SU-DHL-6 (cell line): ENCODE results near the gene SLC25A48.

Experiments
- CTCF ChIP-seq: fragments of 200-600 bp; sonication (generic); IDR thresholded peaks from one replicate; pipeline ENCODE4 v1.5.1; 2017; ENCODE audit warnings: antibody characterized with exemption, mild to moderate bottlenecking, low read length, moderate library complexity; ENCODE audit not compliant: insufficient read depth, poor library complexity, severe bottlenecking
- EZH2phosphoT487 ChIP-seq: fragments of 200-600 bp; sonication (generic), shearing (Covaris generic); conservative IDR thresholded peaks from 2 replicates; pipeline ENCODE4 v1.6.1; 2018; ENCODE audit warnings: mild to moderate bottlenecking, antibody characterized with exemption, low read length, moderate library complexity, mixed read lengths

DNA sequence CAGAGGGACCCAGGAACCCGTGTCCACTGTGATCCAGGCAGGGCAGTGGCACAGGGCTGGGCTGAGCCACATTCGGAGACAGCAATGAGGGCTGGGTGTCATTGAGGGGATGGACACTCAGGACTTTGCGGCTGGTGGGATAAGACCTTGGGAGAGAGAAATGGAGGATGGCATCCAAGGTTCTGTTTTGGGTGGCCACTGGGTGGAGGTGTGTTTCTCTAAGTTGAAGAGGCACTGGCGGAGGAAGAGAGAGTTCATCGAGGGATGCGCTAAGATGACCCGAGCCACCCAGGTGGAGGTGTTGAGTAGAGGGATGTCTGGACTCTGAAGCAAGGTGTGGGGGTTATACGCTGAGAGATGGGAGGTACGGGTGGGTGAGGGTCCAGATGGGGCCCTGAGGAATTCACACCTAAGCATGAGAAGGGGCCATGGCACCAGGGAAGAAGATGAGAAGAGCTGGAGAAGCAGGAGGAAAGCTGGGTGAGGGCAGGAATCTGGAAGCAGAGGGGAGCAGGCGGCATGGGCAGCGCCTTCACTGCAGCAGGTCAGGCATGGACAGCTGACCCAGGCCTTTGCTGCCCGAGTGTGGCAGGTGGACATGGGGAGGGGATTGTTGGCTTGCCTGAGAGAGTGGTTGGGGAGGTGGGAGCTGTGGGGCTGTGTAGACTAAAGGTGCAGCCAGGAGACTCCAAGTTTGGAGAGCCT lies 2.5 kb upstream of the SLC25A48 start:
- TF ChIP-seq EZH2phosphoT487: no peak
- TF ChIP-seq CTCF: no peak
